Right ventricle myocardium superior (tissue), 1 donor: Measurements from ENCODE around the gene SPC25. TPM values are rescaled to one million over a fixed set of nuclear protein-coding genes. Genes with fewer than 3 reads are reported as not detected.
"Not testable (repeated sequence)": the region's sequence is repeated elsewhere in the genome, so short reads cannot be mapped to it uniquely, and the experiment has no call there.

ENCODE experiments used
- ATAC-seq: fragments of 200-7000 bp; cut with Tn5 transposase; one replicate; pipeline ENCODE4 v1.9.1; 2020; ENCODE audit warnings: mild to moderate bottlenecking; ENCODE audit not compliant: poor library complexity
- DNase-seq: peaks from one replicate; pipeline ENCODE4 v3.0.0-alpha.2; 2020
- intact Hi-C: fragments of 100-400 bp; cut with DNase I; formaldehyde crosslinking; loops from one replicate; pipeline ENCODE4 v1.11.2; 2022
- long read RNA-seq: library from polyadenylated mRNA; unstranded; transcript quantifications from one replicate; pipeline ENCODE4 v2.0.0, GENCODE V29; 2021
- total RNA-seq: library from RNA; stranded (reverse); fragmentation: NEBNext Ultra II Directional; extraction: Animal tissue kit (Norgen Biotek cat#: 25700); gene quantifications from one replicate; pipeline ENCODE4 v1.2.1, GENCODE V29; 2021
- donor health status: DM: no; HTN: yes; CAD: no; lungs with severe emphysema.

The SPC25 gene, protein sequence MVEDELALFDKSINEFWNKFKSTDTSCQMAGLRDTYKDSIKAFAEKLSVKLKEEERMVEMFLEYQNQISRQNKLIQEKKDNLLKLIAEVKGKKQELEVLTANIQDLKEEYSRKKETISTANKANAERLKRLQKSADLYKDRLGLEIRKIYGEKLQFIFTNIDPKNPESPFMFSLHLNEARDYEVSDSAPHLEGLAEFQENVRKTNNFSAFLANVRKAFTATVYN
- total RNA-seq = 0.38 TPM
- long read RNA-seq = 0 reads

DNA sequence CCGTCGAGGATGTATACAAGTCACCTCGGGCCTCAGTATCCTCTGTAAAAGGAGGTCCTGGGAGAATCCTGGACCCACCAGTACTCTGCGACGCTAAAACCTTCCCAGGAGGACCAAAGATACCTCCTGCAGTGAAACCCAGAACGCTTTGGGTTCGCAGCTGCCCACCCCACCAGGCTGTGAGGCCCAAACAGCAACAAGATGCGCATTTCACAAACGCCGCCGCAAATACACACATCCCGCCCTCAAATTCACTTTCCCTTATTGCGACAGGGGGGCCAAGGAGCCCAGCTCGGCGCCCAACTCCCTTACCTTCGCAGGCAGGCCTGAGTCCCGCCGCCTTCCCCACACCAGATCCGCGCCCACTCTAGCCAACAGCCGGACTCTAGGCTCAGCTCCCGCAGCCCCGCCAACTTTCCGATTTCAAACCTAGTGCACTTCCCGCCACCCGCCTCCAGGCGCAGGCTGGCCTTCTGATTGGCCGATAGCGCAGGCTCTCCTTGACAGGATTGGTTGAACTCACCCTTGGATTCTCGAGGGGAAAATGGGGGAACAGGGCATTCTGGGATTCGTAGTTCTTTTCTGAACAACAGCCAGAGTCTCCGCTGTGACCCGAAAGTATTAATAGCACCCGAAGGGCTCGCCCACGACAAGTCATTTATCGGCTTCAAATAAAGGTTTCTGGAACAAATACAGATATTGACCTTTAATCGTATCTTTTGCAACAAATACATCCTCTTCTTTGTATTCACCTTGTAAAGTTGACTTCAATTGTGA lies at the start of gene SPC25:
Gene SPC25, minus strand, starts transcription at position 425 of the 777 bp plus-strand sequence. CDS start 911 bp downstream, outside the sequence.
- DNase-seq (peak; percentile 91), ATAC-seq (peak; percentile 99)
- intact Hi-C loops = no loop called here

DNA sequence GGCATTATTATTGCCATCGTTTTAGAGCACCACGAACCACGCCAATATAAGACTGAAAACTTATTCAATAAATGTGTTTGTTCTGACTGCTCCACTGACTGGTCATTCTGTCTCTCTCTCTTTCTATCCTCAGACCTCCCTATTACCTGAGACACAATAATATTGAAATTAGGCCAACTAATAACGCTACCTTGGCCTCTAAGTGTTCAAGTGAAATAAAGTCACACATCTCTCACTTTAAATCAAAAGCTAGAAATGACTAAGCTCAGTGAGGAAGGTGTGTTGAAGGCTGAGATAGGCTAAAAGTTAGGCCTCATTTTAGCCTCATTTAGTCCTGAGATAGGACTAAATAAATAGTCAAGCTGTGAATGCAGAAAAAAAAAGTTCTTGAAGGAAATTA lies 49.7 kb upstream of the SPC25 start:
- DNase-seq (no peak), ATAC-seq (no peak)
- intact Hi-C loops = no loop called here

DNA sequence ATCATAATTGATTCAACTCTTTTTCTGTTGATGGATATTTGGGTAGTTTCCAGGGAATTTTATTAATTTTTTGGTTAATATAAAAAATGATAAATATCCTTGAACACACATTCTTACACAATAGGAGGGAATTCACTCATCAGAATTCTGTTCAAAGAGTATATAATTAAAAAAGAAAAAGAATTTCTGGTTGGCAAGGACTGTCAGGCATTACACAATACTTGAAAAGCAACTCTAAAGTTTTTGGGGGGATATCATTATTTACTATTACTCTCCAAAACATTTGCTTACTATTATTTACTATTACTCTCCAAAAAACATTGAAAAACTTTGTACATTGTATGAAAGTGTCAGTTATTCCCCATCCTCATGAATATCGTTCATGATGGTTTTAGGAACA lies 48.8 kb upstream of the SPC25 start:
- ATAC-seq (no peak), DNase-seq (no peak)
- intact Hi-C loops = no loop called here

DNA sequence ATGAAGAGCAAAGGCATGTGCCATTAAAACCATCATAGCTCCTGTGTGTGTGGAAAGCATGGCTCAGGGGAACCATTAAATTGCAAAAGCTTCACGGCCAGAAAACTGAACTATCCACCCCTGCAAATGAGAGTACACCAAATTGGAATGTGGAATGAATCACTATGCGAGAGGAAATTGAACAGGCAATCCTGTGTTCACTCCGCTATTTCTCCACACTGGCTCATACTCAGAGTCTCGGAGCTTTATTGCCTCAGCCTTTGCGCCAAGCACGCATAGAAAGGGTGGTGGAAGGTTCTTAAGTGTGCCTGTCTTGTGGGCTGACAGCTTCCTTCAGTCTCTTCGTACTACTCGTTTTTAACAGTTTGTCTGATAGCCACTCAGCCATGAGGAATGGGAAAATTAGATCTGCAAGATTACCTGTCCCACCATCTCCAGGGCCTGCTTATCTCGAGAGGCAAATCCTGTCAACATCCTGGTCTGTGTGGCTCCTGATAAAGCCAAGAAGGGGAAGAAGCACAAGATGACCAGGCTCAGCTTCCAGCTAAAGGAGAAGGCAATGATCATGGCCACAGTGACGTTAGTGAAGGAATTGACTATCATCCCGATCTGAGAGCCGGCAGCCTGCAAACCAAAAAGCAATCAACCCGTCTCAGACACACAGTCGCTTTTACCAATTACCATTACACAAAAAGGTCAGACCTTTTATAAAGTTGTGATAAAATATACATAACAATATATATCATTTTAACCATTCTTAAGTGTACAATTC lies 45.8 kb upstream of the SPC25 start:
- intact Hi-C loops = no loop called here
- DNase-seq (no peak), ATAC-seq (no peak)

DNA sequence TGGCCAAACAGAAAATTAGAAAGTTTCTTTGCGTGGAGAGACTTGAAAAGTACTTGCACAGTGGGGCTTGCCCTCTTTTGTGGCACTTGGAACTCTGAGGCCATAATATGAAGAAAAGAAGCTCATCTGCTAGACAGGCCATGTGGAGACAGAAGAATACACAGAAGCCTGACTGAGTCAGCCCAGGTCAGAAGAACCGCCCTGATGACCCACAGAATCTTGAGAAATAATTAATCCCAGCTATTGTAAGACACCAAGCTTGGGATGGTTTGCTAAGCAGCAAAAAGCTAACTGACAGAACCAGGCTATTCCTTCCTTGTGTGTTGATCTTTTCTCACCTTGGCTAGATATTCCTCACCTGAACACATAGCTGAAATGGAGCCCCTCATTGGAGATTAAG lies 44.6 kb upstream of the SPC25 start:
- DNase-seq (no peak), ATAC-seq (no peak)
- intact Hi-C loops = no loop called here

DNA sequence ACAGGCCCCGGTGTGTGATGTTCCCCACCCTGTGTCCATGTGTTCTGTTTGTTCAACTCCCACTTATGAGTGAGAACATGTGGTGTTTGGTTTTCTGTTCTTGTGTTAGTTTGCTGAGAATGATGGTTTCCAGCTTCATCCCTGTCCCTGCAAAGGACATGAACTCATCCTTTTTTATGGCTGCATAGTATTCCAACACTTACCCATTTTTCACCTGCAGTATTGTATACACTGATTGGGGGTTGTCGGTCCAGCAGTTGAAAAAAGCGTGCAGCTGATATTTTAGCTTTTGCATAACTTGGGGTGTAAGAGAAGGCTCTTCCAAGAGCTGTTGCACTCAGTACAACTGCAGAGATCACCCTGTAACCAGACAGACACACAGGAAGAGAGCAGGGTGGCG lies 41.9 kb upstream of the SPC25 start:
- intact Hi-C loops, DNase-seq, ATAC-seq: not testable (repeated sequence)

DNA sequence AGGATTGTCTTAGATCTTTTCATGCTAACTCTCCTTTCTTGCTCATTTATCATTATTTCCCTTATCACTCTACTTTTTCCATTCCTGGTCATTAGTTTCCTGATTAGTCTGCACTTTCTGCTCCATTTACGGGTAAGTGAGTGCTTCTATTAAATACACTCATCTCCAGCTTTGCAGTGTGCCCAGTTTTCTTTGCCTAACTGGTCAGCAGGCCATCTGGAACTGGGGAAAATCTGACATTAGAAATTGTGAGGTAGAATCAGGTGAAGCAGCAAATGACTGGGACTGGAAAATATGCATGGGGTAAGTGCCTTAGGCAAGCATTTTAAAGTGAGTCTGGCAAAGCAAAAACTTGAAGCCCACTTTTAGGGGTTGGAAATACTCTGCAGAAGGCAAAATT lies 40.0 kb upstream of the SPC25 start:
- ATAC-seq (no peak), DNase-seq (no peak)
- intact Hi-C loops = no loop called here

DNA sequence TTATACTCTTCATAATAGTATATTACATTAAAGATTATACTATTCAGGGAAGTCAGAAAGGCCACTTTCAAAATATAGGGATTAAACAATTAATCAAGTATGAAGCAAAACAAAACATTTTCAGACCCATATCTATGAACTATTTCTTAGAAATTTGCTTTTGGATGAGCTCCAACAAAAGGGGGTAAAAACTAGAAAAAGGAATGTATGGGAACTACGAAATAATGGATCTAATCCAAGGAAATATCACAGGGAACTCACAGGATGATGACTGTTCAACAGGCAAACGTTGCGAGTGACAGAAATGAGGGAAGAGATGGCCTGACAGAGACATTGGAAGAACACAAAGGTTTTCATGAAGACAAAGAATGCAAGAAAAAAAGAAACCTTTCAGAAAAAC lies 38.8 kb upstream of the SPC25 start:
- no peak for ATAC-seq
- no peak for DNase-seq
- intact Hi-C loops = no loop called here

DNA sequence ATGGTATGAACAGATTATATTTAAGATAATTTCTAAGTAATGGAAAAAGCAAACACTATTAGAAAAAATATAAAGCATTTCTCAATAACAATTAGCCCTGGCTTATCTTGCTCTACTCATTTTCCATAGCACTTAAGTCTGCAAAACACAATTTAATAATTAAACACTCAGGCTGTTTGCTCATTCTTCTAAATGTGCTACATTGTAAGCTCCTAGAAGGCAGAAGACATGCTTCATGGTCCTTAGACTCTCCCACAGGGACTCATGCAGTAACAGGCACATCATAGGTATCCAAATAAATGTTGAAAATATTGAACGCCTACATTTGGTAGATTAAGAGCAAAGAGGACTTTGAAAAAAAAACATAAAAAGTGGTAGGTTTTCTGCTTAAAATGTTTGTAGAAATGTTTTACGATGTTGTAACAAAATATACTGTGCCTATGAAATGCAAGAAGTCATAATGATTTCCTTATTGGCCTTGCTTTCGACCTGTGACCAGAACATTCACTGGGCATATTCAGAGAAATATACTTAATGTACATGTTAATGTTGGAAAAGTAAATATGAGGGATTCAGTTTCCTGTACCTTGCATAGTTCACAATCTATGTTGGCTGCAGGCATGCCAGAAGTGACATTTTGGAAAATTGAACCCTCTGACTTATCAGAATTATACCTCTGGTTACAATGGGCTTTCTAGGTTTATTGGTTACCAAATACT lies 38.0 kb upstream of the SPC25 start:
- ATAC-seq = no peak

DNA sequence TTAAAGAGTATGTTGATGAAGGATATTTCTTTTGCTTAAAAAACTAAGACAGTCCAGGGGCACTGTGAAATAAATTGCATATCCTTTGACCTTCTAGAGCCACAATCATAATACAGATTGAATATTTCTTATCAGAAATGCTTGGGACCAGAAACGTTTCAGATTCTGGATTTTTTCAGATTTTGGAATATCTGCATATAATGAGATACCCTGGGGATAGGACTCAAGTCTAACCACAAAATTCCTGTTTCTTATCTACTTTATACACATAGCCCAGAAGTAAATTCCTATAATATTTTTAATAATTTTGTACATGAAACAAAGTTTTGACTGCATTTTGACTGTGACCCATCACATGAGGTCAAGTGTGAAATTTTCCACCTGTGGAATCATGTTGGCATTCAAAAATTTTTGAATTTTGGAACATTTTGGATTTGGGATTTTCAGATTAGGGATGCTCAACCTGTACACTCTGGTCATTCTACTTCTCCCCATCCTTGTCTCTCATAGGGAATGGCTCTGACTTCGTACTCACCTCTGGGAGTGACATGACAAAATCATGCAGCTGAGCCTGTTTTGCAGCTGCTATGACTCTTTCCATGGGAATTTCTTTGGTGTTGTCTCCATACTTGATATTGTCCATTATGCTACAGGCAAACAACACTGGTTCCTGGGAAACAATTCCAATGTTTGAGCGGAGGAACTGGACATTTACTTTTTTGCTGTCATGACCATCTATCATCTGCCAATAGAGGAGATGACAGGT lies 36.6 kb upstream of the SPC25 start:
- intact Hi-C loops = no loop called here
- DNase-seq = no peak
- no peak for ATAC-seq

More for the DNA sequence above, 38.0 kb upstream of the SPC25 start:
- intact Hi-C loops = no loop called here
- DNase-seq = no peak

DNA sequence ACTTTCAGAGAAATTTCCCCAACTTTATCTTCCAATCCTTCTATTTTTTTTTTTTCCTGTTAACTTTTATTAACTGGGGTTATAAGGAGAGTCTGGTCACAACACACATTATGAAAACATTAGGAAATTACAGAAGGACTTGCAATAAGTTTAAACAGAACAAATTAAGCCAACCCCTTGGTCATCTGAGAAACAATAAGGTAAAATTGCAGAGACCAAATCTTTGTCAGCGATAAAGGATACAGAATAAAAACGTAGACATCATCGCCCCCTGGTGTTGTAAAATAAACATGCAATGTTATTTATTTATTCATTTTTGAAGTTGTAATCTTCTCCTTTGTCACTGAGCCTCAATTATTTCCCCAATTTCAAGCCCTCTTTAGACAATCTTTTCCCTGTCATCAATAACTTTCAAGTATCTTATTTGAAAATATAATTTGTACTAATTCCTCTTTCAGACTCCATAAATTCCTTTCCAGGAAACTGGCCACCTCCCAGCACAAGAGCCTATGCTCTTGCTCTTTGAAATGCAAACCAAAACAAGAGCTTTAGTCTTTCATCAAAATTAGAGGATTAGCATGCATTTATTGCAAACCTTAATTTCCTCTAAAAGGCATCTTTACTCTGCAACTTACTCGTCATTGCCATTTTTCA lies 30.4 kb upstream of the SPC25 start:
- ATAC-seq = no peak
- no peak for DNase-seq
- intact Hi-C loops = loop anchor here (5.0 kb wide), 2 partner anchors 148 to 573 kb away; no protein-coding TSS in a partner anchor

DNA sequence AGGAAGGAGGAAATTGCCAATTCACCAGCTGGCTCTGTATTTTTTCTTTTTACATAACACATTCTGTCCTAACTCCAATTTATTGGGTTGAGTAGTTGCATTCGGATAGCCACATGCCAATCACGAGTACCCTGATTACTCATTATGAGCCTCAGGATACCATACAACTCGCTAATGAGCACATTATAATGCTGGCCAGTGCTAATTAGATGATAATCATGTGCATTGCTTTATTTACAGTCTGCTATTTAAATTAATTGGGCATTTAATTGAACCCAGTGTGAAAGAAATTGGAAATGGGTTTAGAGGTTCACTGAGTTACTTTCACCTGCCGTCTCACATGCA lies 26.1 kb upstream of the SPC25 start:
- DNase-seq (no peak), ATAC-seq (no peak)
- intact Hi-C loops = no loop called here

DNA sequence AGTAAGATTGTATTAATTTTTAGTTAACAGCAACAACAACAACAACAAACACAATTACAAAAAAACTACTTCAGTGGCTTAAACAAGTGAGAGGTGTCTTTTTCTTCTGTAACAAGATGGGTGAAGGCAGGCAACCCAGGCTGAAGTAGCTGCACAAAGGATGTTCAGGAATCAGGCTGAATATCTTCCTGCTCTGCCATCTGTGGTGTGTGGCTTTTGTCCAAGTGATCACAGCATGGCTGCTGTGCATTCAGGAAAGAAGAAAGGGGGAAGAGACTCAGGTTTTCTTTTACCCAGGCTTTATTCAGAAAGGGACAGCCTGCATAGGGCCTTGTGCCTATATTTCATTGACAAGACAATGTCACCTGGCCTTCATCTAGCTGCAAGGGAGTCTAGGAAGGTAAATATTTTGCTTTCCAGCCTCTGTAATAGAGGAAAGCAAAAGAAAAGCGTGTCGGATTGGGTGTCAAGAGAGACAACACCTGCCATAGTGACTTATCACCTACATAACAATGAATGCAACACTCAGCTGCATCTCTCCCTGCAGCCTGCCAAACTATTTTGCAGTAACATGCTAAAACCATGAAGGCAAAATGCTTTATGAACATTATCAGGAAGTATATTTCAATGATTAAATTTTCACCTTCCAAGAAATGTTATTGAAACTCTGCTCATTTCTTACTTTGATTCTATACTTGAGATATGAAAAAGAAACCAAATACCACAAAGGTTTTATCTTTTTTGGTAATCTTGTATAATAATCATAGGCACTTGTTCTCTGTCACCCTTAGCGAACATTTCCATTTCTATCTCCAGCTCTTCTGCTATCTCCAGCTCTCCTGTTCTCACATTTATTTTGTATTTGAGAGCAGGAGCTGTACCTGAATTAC lies 25.5 kb upstream of the SPC25 start:
- intact Hi-C loops = no loop called here
- ATAC-seq = no peak
- DNase-seq = no peak

DNA sequence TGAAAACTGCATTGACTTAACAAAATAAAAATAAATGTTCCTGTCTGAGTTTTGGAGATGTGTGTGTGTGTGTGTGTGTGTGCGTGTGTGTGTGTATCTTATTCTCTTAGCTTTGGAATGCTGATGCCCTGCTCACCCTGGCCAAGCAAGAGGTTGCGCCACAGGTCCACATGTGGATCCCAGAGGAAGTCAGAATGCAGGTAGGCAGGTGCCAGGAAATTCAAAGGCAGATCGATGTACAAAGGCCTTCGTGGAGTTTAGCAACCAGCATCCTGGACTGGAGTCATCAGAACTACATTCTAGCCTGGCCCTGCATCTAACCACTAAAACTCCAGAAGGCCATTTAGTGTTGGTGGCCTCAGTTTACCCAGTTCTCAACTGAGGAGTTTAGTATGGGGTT lies 23.3 kb upstream of the SPC25 start:
- DNase-seq (no peak), ATAC-seq (no peak)
- intact Hi-C loops = no loop called here

DNA sequence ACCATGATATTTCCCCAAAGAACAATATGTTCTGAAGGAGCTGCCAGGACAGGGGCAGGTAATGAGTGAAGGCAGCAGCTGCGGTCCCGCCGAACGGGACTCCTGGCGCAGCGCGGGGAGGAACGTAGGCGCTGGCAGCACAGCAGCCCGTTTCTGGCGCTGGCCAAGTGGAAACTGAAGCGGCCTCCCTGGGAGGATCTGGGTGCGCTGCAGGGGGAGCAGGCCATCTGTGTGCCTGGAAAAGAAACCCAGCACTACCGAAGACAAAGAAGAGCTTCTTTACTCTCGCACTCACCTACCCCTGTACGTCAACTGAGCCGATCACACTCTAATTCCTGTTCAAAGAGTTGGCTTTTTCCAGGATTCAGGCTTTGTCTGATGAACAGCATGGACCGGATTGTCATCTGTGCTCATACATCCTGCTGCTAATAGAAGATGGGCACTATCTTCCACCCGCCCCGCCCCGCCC lies 22.7 kb upstream of the SPC25 start:
- intact Hi-C loops = no loop called here
- ATAC-seq (peak; percentile 81), DNase-seq (peak; percentile 56)

DNA sequence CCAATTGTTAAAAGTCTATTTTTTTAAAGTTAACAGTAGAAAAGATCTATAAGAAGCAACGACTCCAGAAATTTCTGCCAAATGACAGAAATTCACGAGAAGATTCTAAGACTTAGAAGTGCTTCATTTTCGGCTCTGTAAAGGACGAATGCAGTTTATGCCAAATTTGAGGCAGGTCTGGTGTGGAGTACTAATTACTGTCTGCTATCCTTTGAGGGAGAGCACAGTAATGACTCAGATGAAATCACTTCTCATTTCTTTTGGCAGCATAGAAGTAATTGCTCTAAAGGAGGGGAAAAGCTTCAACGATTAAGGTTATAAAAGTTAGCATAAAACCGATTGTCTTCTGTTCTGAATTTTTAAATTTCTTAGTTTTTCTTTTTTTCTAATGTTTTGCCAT lies 22.2 kb upstream of the SPC25 start:
- ATAC-seq (no peak), DNase-seq (no peak)
- intact Hi-C loops = no loop called here

DNA sequence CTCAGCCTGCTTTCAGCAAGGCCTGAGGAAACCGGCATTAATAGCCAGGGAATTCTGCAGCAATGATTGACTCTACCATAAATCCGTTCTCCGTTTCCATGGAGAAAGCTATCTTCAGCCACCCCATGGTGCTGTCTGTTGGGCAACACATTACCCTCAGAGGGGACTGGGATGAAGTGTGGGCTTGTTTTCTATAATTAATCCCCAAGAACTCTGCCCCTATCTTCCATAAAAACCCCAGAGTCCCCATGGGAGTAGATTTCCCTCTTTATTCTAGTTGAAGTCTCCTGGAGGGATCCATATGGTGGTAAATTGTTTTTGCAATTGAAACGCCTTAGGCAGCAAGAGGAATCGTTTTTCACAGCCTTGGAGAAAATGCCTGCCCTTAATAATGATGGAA lies 20.1 kb upstream of the SPC25 start:
- intact Hi-C loops = no loop called here
- ATAC-seq = no peak
- no peak for DNase-seq
